Measurements from ENCODE around the gene CREB3L2.

- no peak for TF ChIP-seq POLR2A (IDR thresholded peaks at IDR 0.05)
- TF ChIP-seq CTCF (IDR thresholded peaks at IDR 0.05), result no peak
Observed at GRCh38 chr7:137888241-137888640, 113.6 kb downstream of the CREB3L2 start.

All from adrenal gland (tissue), 5 donors.